HEK293 (cell line): Measurements from ENCODE around the gene CREB5.

Source experiments
- CTCF ChIA-PET: fragments of 350-600 bp; formaldehyde crosslinking; extraction: SDS; loops from one replicate; lab custom pipeline; 2021; ENCODE audit warnings: antibody characterized with exemption; lab: Yijun Ruan, JAX
- POLR2A ChIA-PET: fragments of 300-600 bp; formaldehyde crosslinking; extraction: SDS; loops from one replicate; lab custom pipeline; 2020; ENCODE audit warnings: antibody characterized with exemption, inconsistent platforms; lab: Yijun Ruan, JAX
- H3K27ac ChIP-seq: fragments of 200-500 bp; sonication (Bioruptor generic); 2 replicates; pipeline ENCODE4 v1.5.1; 2014; ENCODE audit warnings: low read depth, low read length, control low read depth, inconsistent platforms; ENCODE audit errors: extremely low read depth
- H3K36me3 ChIP-seq, 2 experiments: fragments of 200-500 bp in 1 of 2; sonication (Bioruptor generic) in 1 of 2; 1 replicate in 1 of 2; 2 replicates in 1 of 2; pipeline ENCODE4 v1.5.1; 2014 to 2017; ENCODE audit warnings: inconsistent platforms in 2 of 2, low read length in 2 of 2; ENCODE audit not compliant: control insufficient read depth in 2 of 2, insufficient read depth in 1 of 2
- H3K4me1 ChIP-seq: fragments of 200-500 bp; sonication (Bioruptor generic); 2 replicates; pipeline ENCODE4 v1.5.1; 2014; ENCODE audit warnings: mild to moderate bottlenecking, low read length, inconsistent platforms; ENCODE audit not compliant: control insufficient read depth, insufficient read depth
- H3K4me3 ChIP-seq: 2 replicates; pipeline ENCODE4 v1.5.1; 2011; ENCODE audit warnings: low read depth, mild to moderate bottlenecking, control low read depth, low read length, moderate library complexity
- H3K9me3 ChIP-seq: fragments of 200-500 bp; sonication (Bioruptor generic); 2 replicates; pipeline ENCODE4 v1.5.1; 2014; ENCODE audit warnings: low read depth, low read length, inconsistent platforms; ENCODE audit not compliant: control insufficient read depth, insufficient read depth
- CTCF ChIP-seq: fragments of 450-650 bp; formaldehyde crosslinking; IDR thresholded peaks from 2 replicates; pipeline ENCODE4 v1.5.1; 2016; ENCODE audit warnings: missing biosample characterization, missing genetic modification characterization
- EGR2 ChIP-seq: fragments of 450-650 bp; formaldehyde crosslinking; IDR thresholded peaks from 2 replicates; pipeline ENCODE4 v1.5.1; 2016; ENCODE audit warnings: low read depth, missing biosample characterization, missing genetic modification characterization
- INSM2 ChIP-seq: fragments of 450-650 bp; formaldehyde crosslinking; IDR thresholded peaks from 2 replicates; pipeline ENCODE4 v1.5.1; 2016; ENCODE audit warnings: missing biosample characterization, missing genetic modification characterization
- KLF1 ChIP-seq: fragments of 450-650 bp; formaldehyde crosslinking; IDR thresholded peaks from 2 replicates; pipeline ENCODE4 v1.5.1; 2016; ENCODE audit warnings: missing biosample characterization, missing genetic modification characterization
- OVOL3 ChIP-seq: fragments of 450-650 bp; formaldehyde crosslinking; IDR thresholded peaks from 2 replicates; pipeline ENCODE4 v1.5.1; 2016; ENCODE audit warnings: missing biosample characterization, missing genetic modification characterization
- PATZ1 ChIP-seq: fragments of 450-650 bp; formaldehyde crosslinking; IDR thresholded peaks from 2 replicates; pipeline ENCODE4 v1.5.1; 2016; ENCODE audit warnings: missing biosample characterization, missing genetic modification characterization
- ZBTB11 ChIP-seq: fragments of 450-650 bp; formaldehyde crosslinking; conservative IDR thresholded peaks from 2 replicates; pipeline ENCODE4 v1.5.1; 2016; ENCODE audit warnings: low read depth, missing biosample characterization, missing genetic modification characterization
- ZBTB21 ChIP-seq: fragments of 450-650 bp; formaldehyde crosslinking; IDR thresholded peaks from 2 replicates; pipeline ENCODE4 v1.5.1; 2017; ENCODE audit warnings: missing biosample characterization, missing genetic modification characterization
- ZBTB44 ChIP-seq: fragments of 450-650 bp; IDR thresholded peaks from 2 replicates; pipeline ENCODE4 v1.5.1; 2018; ENCODE audit warnings: missing biosample characterization, mild to moderate bottlenecking, missing genetic modification characterization
- ZNF133 ChIP-seq: fragments of 450-650 bp; formaldehyde crosslinking; IDR thresholded peaks from 2 replicates; pipeline ENCODE4 v1.5.1; 2016; ENCODE audit warnings: missing biosample characterization, missing genetic modification characterization
- ZNF19 ChIP-seq: fragments of 450-650 bp; formaldehyde crosslinking; IDR thresholded peaks from 2 replicates; pipeline ENCODE4; 2016; ENCODE audit warnings: missing biosample characterization, missing genetic modification characterization, low read depth
- ZNF37A ChIP-seq: fragments of 450-650 bp; IDR thresholded peaks from 2 replicates; pipeline ENCODE4 v1.5.1; 2018; ENCODE audit warnings: missing biosample characterization, missing genetic modification characterization
- ZNF391 ChIP-seq: fragments of 450-650 bp; formaldehyde crosslinking; IDR thresholded peaks from 2 replicates; pipeline ENCODE4 v1.5.1; 2016; ENCODE audit warnings: low read depth, missing biosample characterization, missing genetic modification characterization, borderline replicate concordance
- ZNF416 ChIP-seq: fragments of 450-650 bp; formaldehyde crosslinking; IDR thresholded peaks from 2 replicates; pipeline ENCODE4 v1.5.1; 2016; ENCODE audit warnings: missing biosample characterization, missing genetic modification characterization
- ZNF473 ChIP-seq: fragments of 450-650 bp; formaldehyde crosslinking; IDR thresholded peaks from 2 replicates; pipeline ENCODE4 v1.5.1; 2017; ENCODE audit warnings: missing biosample characterization, missing genetic modification characterization
- ZNF549 ChIP-seq: fragments of 450-650 bp; IDR thresholded peaks from 2 replicates; pipeline ENCODE4 v1.5.1; 2018; ENCODE audit warnings: missing biosample characterization, missing genetic modification characterization, mild to moderate bottlenecking, inconsistent platforms, moderate library complexity
- ZNF571 ChIP-seq: fragments of 450-650 bp; formaldehyde crosslinking; IDR thresholded peaks from 2 replicates; pipeline ENCODE4 v1.5.0; 2017; ENCODE audit warnings: missing biosample characterization, missing genetic modification characterization
- ZNF626 ChIP-seq: fragments of 450-650 bp; sonication (Bioruptor Pico); formaldehyde crosslinking; IDR thresholded peaks from 2 replicates; pipeline ENCODE4 v1.5.1; 2018; ENCODE audit warnings: missing biosample characterization, missing genetic modification characterization, inconsistent platforms
- ZNF645 ChIP-seq: fragments of 450-650 bp; formaldehyde crosslinking; IDR thresholded peaks from 2 replicates; pipeline ENCODE4; 2016; ENCODE audit warnings: missing biosample characterization, missing genetic modification characterization
- ZNF654 ChIP-seq: fragments of 450-650 bp; formaldehyde crosslinking; IDR thresholded peaks from 2 replicates; pipeline ENCODE4 v1.5.1; 2016; ENCODE audit warnings: low read depth, missing biosample characterization, missing genetic modification characterization
- ZNF658 ChIP-seq: fragments of 450-650 bp; formaldehyde crosslinking; IDR thresholded peaks from 2 replicates; pipeline ENCODE4; 2016; ENCODE audit warnings: missing biosample characterization, missing genetic modification characterization
- ZSCAN4 ChIP-seq: fragments of 450-650 bp; formaldehyde crosslinking; IDR thresholded peaks from 2 replicates; pipeline ENCODE4 v1.5.1; 2017; ENCODE audit warnings: missing biosample characterization, missing genetic modification characterization
- ZXDB ChIP-seq: fragments of 450-650 bp; formaldehyde crosslinking; IDR thresholded peaks from 2 replicates; pipeline ENCODE4 v1.5.1; 2016; ENCODE audit warnings: missing biosample characterization, missing genetic modification characterization

Gene CREB5

GRCh38 chr7:28853834-28854749 is 441.8 kb downstream of the CREB5 start:
- H3K4me3 ChIP-seq, result peak overlapping the region; percentile 66
- peaks cover 17% of the 10 kb centered on the region for H3K4me1 ChIP-seq
- POLR2A ChIA-PET, result interaction anchor here (1.2 kb wide), 1 partner anchor 253 kb away, joined by 3 read pairs; no protein-coding TSS in a partner anchor
- CTCF ChIA-PET, result interaction anchor here (0.5 to 3.3 kb wide), 22 partner anchors 9 to 681 kb away, joined by 3 to 24 read pairs (median 4); no protein-coding TSS in a partner anchor
- no peaks in the 10 kb centered on the region for H3K9me3 ChIP-seq
- H3K27ac ChIP-seq, result peak overlapping the region; percentile 53; the same call in 1 of the 2 replicates
- H3K36me3 ChIP-seq, result no peaks in the 10 kb centered on the region
- TF ChIP-seq ZNF19 (tag by site-specific recombination) (no peak), CTCF (tag by site-specific recombination) (peak; percentile 90), ZNF658 (no peak), ZNF645 (tag by site-specific recombination) (no peak), ZNF133 (tag by site-specific recombination) (no peak), ZNF37A (no peak), ZNF571 (tag by site-specific recombination) (no peak), ZXDB (tag by site-specific recombination) (peak; percentile 56), OVOL3 (tag by site-specific recombination) (no peak), ZBTB21 (tag by site-specific recombination) (no peak), KLF1 (tag by site-specific recombination) (peak; percentile 74), ZNF416 (no peak), ZNF391 (tag by site-specific recombination) (no peak), PATZ1 (tag by site-specific recombination) (no peak; the same call in 1 of the 2 replicates), ZNF626 (tag by site-specific recombination) (no peak), ZNF473 (no peak), ZSCAN4 (tag by site-specific recombination) (peak; percentile 80; the same call in 1 of the 2 replicates), ZBTB44 (tag by site-specific recombination) (no peak), ZNF549 (tag by site-specific recombination) (no peak), EGR2 (tag by site-specific recombination) (peak; percentile 32; the same call in 1 of the 2 replicates), ZBTB11 (tag by site-specific recombination) (no peak), ZNF654 (tag by site-specific recombination) (peak; percentile 54), INSM2 (tag by site-specific recombination) (no peak)
